ENCODE results near the gene ULK1.

ULK1 gene

GRCh38 chr12:131909081-131909751 lies 14.8 kb downstream of the ULK1 start:
- DNase-seq: no peak

GRCh38 chr12:131909752-131910219 lies 15.4 kb downstream of the ULK1 start:
- no peak for DNase-seq

GRCh38 chr12:131910302-131911027 lies 16.0 kb downstream of the ULK1 start:
- no peak for DNase-seq

- DNase-seq: no peak
Measured at GRCh38 chr12:131911028-131911650, 16.7 kb downstream of the ULK1 start.

- no peak for DNase-seq
Measured at GRCh38 chr12:131911851-131912477, 17.5 kb downstream of the ULK1 start.

- DNase-seq: no peak
Measured at GRCh38 chr12:131912518-131913274, 18.3 kb downstream of the ULK1 start.

GRCh38 chr12:131913666-131914065 lies 19.2 kb downstream of the ULK1 start:
- no peak for DNase-seq

GRCh38 chr12:131914179-131914702 lies 19.8 kb downstream of the ULK1 start:
- DNase-seq: no peak

GRCh38 chr12:131915000-131915689 lies 20.7 kb downstream of the ULK1 start:
- no peak for DNase-seq

- DNase-seq: no peak
Measured at GRCh38 chr12:131915823-131916222, 21.4 kb downstream of the ULK1 start.

- DNase-seq: no peak
Measured at GRCh38 chr12:131916306-131917138, 22.1 kb downstream of the ULK1 start.

GRCh38 chr12:131917139-131917710 lies 22.8 kb downstream of the ULK1 start:
- DNase-seq: no peak

GRCh38 chr12:131917711-131918306 lies 23.4 kb downstream of the ULK1 start:
- no peak for DNase-seq

- no peak for DNase-seq
Measured at GRCh38 chr12:131918311-131919050, 24.1 kb downstream of the ULK1 start.

GRCh38 chr12:131919051-131919347 lies 24.6 kb downstream of the ULK1 start:
- DNase-seq: no peak

GRCh38 chr12:131919366-131920156 lies 25.1 kb downstream of the ULK1 start:
- no peak for DNase-seq

GRCh38 chr12:131920157-131920508 lies 25.7 kb downstream of the ULK1 start:
- no peak for DNase-seq

- DNase-seq: no peak
Measured at GRCh38 chr12:131920902-131921840, 26.7 kb downstream of the ULK1 start.

Data from NCI-H1092 (cell line).